GM06990 (cell line): ENCODE measurements around the gene IGFBP5.

ENCODE experiments used
- DNase-seq: peaks from one replicate; pipeline ENCODE4 v3.0.0-alpha.2; 2011; ENCODE audit not compliant: insufficient read length; ENCODE audit errors: extremely low read depth
- H3K27me3 ChIP-seq: replicated peaks from 2 replicates; pipeline ENCODE4 v1.6.0; 2011; ENCODE audit warnings: low read length; ENCODE audit not compliant: control insufficient read depth, insufficient read depth
- H3K36me3 ChIP-seq: 2 replicates; pipeline ENCODE4 v1.5.1; 2011; ENCODE audit warnings: low read length; ENCODE audit not compliant: control insufficient read depth, insufficient read depth
- H3K4me3 ChIP-seq: replicated peaks from 2 replicates; pipeline ENCODE4 v1.5.1; 2011; ENCODE audit warnings: low read depth, mild to moderate bottlenecking, control low read depth, low read length
- CTCF ChIP-seq: IDR thresholded peaks from 2 replicates; pipeline ENCODE4 v1.5.1; 2011; ENCODE audit warnings: low read length, control low read depth, mild to moderate bottlenecking, inconsistent platforms; ENCODE audit not compliant: insufficient read depth, poor library complexity, severe bottlenecking

IGFBP5 gene

DNA sequence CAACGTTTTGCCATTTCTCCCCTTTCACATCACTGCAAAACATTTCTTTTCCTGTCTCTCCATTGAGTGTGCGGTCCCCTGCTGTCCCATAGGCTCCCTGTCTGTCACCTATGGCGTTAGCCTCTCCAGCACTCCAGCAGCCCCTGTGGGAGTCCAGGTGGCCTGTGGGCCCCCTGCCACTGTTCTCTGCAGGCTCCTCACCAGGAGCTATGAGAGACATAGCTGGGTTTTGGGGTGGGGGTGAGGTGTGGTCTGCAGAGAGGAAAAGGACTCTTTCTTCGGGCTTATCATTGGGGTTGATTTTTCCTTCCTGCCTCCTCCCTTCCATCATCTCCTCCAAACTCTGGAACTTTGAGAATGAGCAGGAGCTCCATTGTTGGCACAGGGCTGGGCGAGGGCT lies 36.1 kb upstream of the IGFBP5 start:
- H3K4me3 ChIP-seq: no peak overlapping the region
- no peak for TF ChIP-seq CTCF
- H3K36me3 ChIP-seq: no peaks in the 10 kb centered on the region
- H3K27me3 ChIP-seq: no peaks in the 10 kb centered on the region; the same call in 1 of the 2 replicates
- DNase-seq: no peak

DNA sequence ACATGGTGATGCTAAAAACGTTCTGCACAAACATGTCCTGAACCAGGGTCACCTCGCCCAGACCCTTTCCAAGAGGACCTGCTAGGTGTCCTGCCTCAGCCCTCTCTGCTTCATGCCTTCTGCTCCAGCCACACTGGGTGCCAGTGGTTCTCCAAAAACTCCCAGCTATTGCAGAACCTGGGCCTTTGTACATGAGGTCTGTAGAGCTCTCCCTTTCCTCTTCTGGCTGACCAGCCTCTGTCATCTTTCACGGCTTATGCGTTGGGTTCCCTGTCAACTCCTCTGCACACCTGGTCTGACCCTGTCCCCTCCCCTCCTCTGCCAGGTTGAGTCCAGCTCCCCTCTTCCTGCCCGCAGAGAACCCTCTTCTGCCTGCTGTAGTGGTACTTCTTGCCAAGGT lies 35.5 kb upstream of the IGFBP5 start:
- no peak for TF ChIP-seq CTCF
- DNase-seq: no peak
- Histone ChIP-seq H3K4me3 (no peak overlapping the region), H3K36me3 (no peaks in the 10 kb centered on the region), H3K27me3 (no peaks in the 10 kb centered on the region; the same call in 1 of the 2 replicates)

GRCh38 chr2:216727346-216728122 lies 32.2 kb upstream of the IGFBP5 start:
- TF ChIP-seq CTCF: no peak
- Histone ChIP-seq H3K27me3 (no peaks in the 10 kb centered on the region; the same call in 1 of the 2 replicates), H3K4me3 (no peak overlapping the region), H3K36me3 (no peaks in the 10 kb centered on the region)
- DNase-seq: no peak

DNA sequence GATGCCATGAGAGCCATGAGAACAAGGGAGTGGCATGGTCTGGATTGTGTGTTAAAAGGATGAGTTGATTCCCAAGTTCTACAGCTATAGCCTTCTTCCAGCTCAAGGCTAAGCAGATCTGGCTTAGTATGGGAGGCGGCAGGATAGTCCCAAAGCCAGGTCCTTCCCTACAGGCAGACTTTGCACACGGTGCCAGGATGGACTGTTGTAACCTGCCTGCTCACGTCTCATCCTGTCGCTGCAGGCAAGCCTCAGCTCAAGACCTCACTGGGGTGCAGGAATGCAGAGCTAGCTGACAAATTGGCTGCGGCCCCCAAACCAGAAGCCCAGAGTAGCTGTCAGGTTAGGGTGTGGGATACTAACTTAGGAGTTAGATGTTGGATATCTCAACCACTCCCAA lies 28.8 kb upstream of the IGFBP5 start:
- DNase-seq: no peak

DNA sequence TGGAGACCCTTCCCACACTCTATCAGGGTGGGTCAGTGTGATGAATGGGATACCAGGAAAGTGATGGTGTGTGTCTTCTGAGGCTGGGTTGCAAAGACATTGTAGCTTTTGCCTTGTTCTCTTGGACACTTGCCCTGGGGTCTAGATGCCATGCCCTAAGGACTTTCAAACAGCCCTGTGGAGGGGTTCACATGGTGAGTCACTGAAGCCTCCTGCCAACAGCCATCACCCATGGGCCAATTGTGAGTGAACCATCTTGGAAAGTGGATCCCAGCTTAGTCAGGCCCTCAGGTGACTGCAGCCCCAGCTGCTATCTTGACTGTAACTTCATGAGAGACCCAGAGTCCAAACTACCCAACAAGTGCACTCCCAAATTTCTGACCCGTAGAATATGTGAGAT lies 25.8 kb upstream of the IGFBP5 start:
- H3K27me3 ChIP-seq: no peaks in the 10 kb centered on the region; the same call in 1 of the 2 replicates
- no peaks in the 10 kb centered on the region for H3K36me3 ChIP-seq
- no peak overlapping the region for H3K4me3 ChIP-seq
- DNase-seq: no peak
- no peak for TF ChIP-seq CTCF

More for the DNA sequence above, 28.8 kb upstream of the IGFBP5 start:
- no peaks in the 10 kb centered on the region for H3K36me3 ChIP-seq
- no peak overlapping the region for H3K4me3 ChIP-seq
- no peaks in the 10 kb centered on the region; the same call in 1 of the 2 replicates for H3K27me3 ChIP-seq
- TF ChIP-seq CTCF: no peak
